Kidney (tissue), 14 donors: ENCODE data around the gene PPARGC1A. TPM values are rescaled to one million over a fixed set of nuclear protein-coding genes. Genes with fewer than 3 reads are reported as not detected.

Experiments used
- DNase-seq, 5 donors: peaks; one replicate each; pipeline ENCODE4 v3.0.0-alpha.2; 2013 to 2020
- FAIRE-seq: peaks from 2 replicates; lab custom pipeline; 2012; peaks lifted over from hg19 to GRCh38; lab: Jason Lieb, UNC
- H3K27ac ChIP-seq, 2 donors: one replicate each; pipeline ENCODE4 v1.7.0; 2013; ENCODE audit warnings: low read depth in 2 of 2, low read length in 2 of 2, inconsistent platforms in 1 of 2
- H3K27me3 ChIP-seq: one replicate; pipeline ENCODE4 v1.7.1; 2013; ENCODE audit warnings: low read length, inconsistent platforms; ENCODE audit not compliant: control insufficient read depth, insufficient read depth
- H3K36me3 ChIP-seq, 3 donors: one replicate each; pipeline versions ENCODE4 v1.7.0 to v1.7.1; 2013; ENCODE audit warnings: low read length in 3 of 3, control low read depth in 1 of 3, inconsistent platforms in 1 of 3; ENCODE audit not compliant: insufficient read depth in 3 of 3, control insufficient read depth in 2 of 3
- H3K4me1 ChIP-seq, 3 donors: one replicate each; pipeline versions ENCODE4 v1.7.0 to v1.7.1; 2013; ENCODE audit warnings: low read length in 3 of 3, inconsistent platforms in 1 of 3, low read depth in 1 of 3; ENCODE audit not compliant: control insufficient read depth in 2 of 3, insufficient read depth in 2 of 3
- H3K4me3 ChIP-seq, 3 donors: one replicate each; pipeline versions ENCODE4 v1.7.0 to v1.8.1; 2013; ENCODE audit warnings: low read length in 3 of 3, control low read depth in 1 of 3, inconsistent platforms in 1 of 3
- H3K9ac ChIP-seq, 3 donors: one replicate each; pipeline versions ENCODE4 v1.7.0 to v1.7.1; 2013; ENCODE audit warnings: low read length in 3 of 3, control low read depth in 1 of 3, inconsistent platforms in 1 of 3
- H3K9me3 ChIP-seq, 3 donors: one replicate each; pipeline versions ENCODE4 v1.7.0 to v1.7.1; 2013; ENCODE audit warnings: low read length in 3 of 3, control low read depth in 1 of 3, inconsistent platforms in 1 of 3; ENCODE audit not compliant: control insufficient read depth in 2 of 3, insufficient read depth in 1 of 3
- CTCF ChIP-seq: IDR thresholded peaks from 3 replicates; pipeline ENCODE4 v1.5.1; 2012; ENCODE audit warnings: mild to moderate bottlenecking, moderate library complexity, borderline replicate concordance; ENCODE audit not compliant: insufficient read depth; ENCODE audit errors: extremely low read depth
- intact Hi-C: fragments of 100-400 bp; cut with DNase I; formaldehyde crosslinking; loops from one replicate; pipeline ENCODE4 v1.11.1; 2022
- polyA plus RNA-seq: library from polyadenylated mRNA; stranded (reverse); fragments of 350-450 nt; fragmentation: Illumina TruSeq; extraction: RNeasy Lipid Tissue Mini Kit (QIAGEN cat#74804); gene quantifications from one replicate; pipeline ENCODE4 v1.2.3, GENCODE V29; 2014; ENCODE audit warnings: low read depth, low replicate concordance; ENCODE audit not compliant: insufficient read depth
- total RNA-seq: library from RNA; stranded (reverse); fragmentation: NEBNext Ultra II Directional; extraction: Animal tissue kit (Norgen Biotek cat#: 25700); gene quantifications from one replicate; pipeline ENCODE4 v1.2.1, GENCODE V29; 2021
- donor health status: control.
- donor health status: control.
- donor health status: control.
- donor health status: control.
- donor health status: control.
- donor health status: DM: yes; HTN: yes; CAD: no.
- donor health status: Normal renal cell carcinoma (clear cell type).

PPARGC1A gene
- total and polyA plus RNA-seq, 2 donors from 2014 or later, result 22.8 to 80.8 TPM

DNA sequence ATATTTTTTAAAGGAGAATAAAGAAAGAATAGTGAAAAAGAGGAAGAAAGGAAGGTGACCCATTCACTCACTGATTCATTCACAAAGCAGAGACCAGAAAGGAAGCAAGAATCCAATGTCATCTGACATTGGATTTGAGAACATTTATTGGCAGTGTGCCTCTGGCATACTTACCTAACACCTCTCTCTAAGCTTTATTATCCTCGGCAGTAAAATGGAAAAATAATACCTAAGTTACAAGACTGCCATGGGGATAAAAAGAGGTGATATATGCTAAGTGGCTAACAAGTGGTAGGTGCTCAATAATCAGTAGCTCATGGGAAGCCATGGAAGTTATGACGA is 41.6 kb upstream of the PPARGC1A start:
- DNase-seq (peak in 1 of 5 donors; percentile 20), FAIRE-seq (no peak)
- Histone ChIP-seq H3K4me1 (peaks cover 0 to 34% (median 16%) of the 10 kb centered on the region in 3 donors), H3K4me3 (peak overlapping the region in 2 of 3 donors; percentile 16 to 25), H3K36me3 (no peaks in the 10 kb centered on the region), H3K9ac (peak overlapping the region in 2 of 3 donors; percentile 45 to 57), H3K27me3 (no peaks in the 10 kb centered on the region), H3K27ac (peak overlapping the region; percentile 92 to 95), H3K9me3 (no peaks in the 10 kb centered on the region)
- no peak for TF ChIP-seq CTCF
- intact Hi-C loops, result no loop called here

- DNase-seq, result peak; percentile 71 to 95 (median 82)
- Histone ChIP-seq H3K27ac (peak overlapping the region; percentile 92 to 95), H3K27me3 (no peaks in the 10 kb centered on the region), H3K9me3 (no peaks in the 10 kb centered on the region), H3K4me1 (peaks cover 0 to 34% (median 16%) of the 10 kb centered on the region in 3 donors), H3K4me3 (peak overlapping the region in 2 of 3 donors; percentile 10 to 16), H3K9ac (peak overlapping the region in 1 of 3 donors; percentile 63), H3K36me3 (no peaks in the 10 kb centered on the region)
- no peak for TF ChIP-seq CTCF
- FAIRE-seq, result peak; percentile 66
- intact Hi-C loops, result no loop called here
Measured at GRCh38 chr4:23930750-23931488, 41.1 kb upstream of the PPARGC1A start.

DNA sequence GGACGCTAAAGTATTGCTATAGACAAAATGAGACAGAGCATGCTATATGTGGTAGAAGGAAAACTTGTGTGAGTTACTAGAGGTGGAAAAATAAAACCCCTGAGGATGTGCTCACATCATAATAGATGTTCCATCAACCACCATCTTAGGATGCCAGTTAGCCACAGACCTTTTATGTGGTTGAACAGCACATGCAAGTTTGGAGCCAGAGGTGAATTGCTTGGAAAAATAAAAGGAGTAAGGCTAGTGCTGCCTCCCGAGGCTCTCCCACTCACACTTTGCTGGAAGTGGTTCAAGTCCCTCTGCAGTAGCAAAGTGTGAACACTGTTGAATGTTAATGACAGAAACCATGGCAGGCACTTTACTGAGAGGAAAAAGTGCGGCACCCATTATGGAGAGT is 39.4 kb upstream of the PPARGC1A start:
- DNase-seq (no peak), FAIRE-seq (no peak)
- intact Hi-C loops, result no loop called here
- Histone ChIP-seq H3K9me3 (no peaks in the 10 kb centered on the region), H3K36me3 (no peaks in the 10 kb centered on the region), H3K9ac (no peak overlapping the region), H3K4me3 (no peak overlapping the region), H3K27me3 (no peaks in the 10 kb centered on the region), H3K4me1 (peaks cover 0 to 23% (median 13%) of the 10 kb centered on the region in 3 donors), H3K27ac (peak overlapping the region in 1 of 2 donors; percentile 32)
- no peak for TF ChIP-seq CTCF
